RPMI7951 (cell line): Measurements from ENCODE around the gene OR2A14. TPM values are rescaled to one million over a fixed set of nuclear protein-coding genes. Genes with fewer than 3 reads are reported as not detected.
"Not testable (repeated sequence)": the region's sequence is repeated elsewhere in the genome, so short reads cannot be mapped to it uniquely, and the experiment has no call there.

Experiments used
- DNase-seq: peaks from one replicate; pipeline ENCODE4 v3.0.0-alpha.2; 2012; ENCODE audit warnings: low read depth
- total RNA-seq: library from RNA; depleted of rRNA; stranded (reverse); fragments of >200 nt; shearing (Covaris generic); gene quantifications from 2 replicates; pipeline ENCODE4 v1.2.3, GENCODE V29; 2014; rRNA removed

The OR2A14 gene
- total RNA-seq, 1 experiment from 2014 or later, result not detected

GRCh38 chr7:144148224-144148827 lies 25.4 kb downstream of the OR2A14 start:
- DNase-seq, result no peak

- no peak for DNase-seq
Measured at GRCh38 chr7:144158861-144159260, 35.9 kb downstream of the OR2A14 start.

GRCh38 chr7:144164784-144165183 lies 41.8 kb downstream of the OR2A14 start:
- no peak for DNase-seq

- DNase-seq, result not testable (repeated sequence)
Measured at GRCh38 chr7:144171594-144172350, 48.8 kb downstream of the OR2A14 start.

GRCh38 chr7:144174613-144175012 lies 51.6 kb downstream of the OR2A14 start:
- DNase-seq, result no peak

GRCh38 chr7:144178380-144179164 lies 55.6 kb downstream of the OR2A14 start:
- DNase-seq, result peak; percentile 16

GRCh38 chr7:144179165-144179479 lies 56.1 kb downstream of the OR2A14 start:
- not testable (repeated sequence) for DNase-seq

Other genes with a start within 250 kb of the OR2A14 start
- 29.3 and 35.6 TPM in 2 replicates for gene TCAF1, start 221.0 kb upstream of the OR2A14 start, total RNA-seq
- not detected in 2 replicates for gene OR2F2, start 187.9 kb upstream of the OR2A14 start, total RNA-seq
- not detected in 2 replicates for gene OR2F1, start 168.3 kb upstream of the OR2A14 start, total RNA-seq
- gene OR6B1, start 122.9 kb upstream of the OR2A14 start, total RNA-seq, result not detected in 2 replicates
- not detected in 2 replicates for gene OR2A5, start 74.2 kb upstream of the OR2A14 start, total RNA-seq
- not detected in 2 replicates for gene OR2A25, start 53.4 kb upstream of the OR2A14 start, total RNA-seq
- gene OR2A12, start 36.9 kb upstream of the OR2A14 start, total RNA-seq, result not detected in 2 replicates
- not detected in 2 replicates for gene OR2A2, start 13.6 kb upstream of the OR2A14 start, total RNA-seq
- 0.29 and 0.60 TPM in 2 replicates for gene CTAGE4, start 60.3 kb downstream of the OR2A14 start, total RNA-seq
- gene ARHGEF35, start 72.7 kb downstream of the OR2A14 start, total RNA-seq, result 1.3 and 1.4 TPM in 2 replicates
- 0.12 TPM in 1 of 2 replicates, not detected in the other for gene OR2A42, start 116.4 kb downstream of the OR2A14 start, total RNA-seq
- gene OR2A7, start 141.6 kb downstream of the OR2A14 start, total RNA-seq, result 0.24 TPM in 1 of 2 replicates, not detected in the other
- gene CTAGE8, start 146.1 kb downstream of the OR2A14 start, total RNA-seq, result 0.39 TPM in 1 of 2 replicates, not detected in the other
- 0.20 and 1.7 TPM in 2 replicates for gene OR2A1, start 189.2 kb downstream of the OR2A14 start, total RNA-seq
- 1.1 and 1.4 TPM in 2 replicates for gene ARHGEF5, start 232.2 kb downstream of the OR2A14 start, total RNA-seq